ENCODE data around the gene AVPR2.

The AVPR2 gene

GRCh38 chrX:153885968-153886903 is 18.2 kb upstream of the AVPR2 start, which contains the start of gene L1CAM:
TSS of gene L1CAM (minus strand) at chrX:153886173. CDS start at chrX:153875836, 10,337 bp downstream.
- DNase-seq (ENCODE audit: low spot score), result peak; percentile 35

DNA sequence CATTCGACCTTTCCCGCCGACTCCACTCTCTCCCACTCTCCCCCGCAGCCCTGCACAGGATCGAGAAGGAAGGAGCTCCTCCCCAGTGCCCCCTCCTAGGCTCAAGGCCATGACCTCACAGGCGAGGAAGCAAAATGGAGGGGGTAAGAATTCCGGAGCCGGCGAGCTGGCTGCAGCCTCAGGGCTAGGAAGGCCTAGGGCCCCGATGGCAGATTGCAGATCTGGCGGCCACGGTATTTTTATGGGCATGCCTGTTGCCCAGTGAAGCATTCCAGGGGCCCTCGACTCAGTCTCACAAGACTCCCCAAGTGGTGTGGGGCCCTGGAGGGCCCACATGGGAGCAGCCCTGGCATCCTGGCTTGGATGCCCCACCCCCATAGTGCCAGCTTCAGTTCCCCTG is 17.6 kb upstream of the AVPR2 start:
- peak; percentile 76 for DNase-seq (ENCODE audit: low spot score)

GRCh38 chrX:153887385-153887784 is 17.1 kb upstream of the AVPR2 start:
- no peak for DNase-seq (ENCODE audit: low spot score)

GRCh38 chrX:153888344-153888743 is 16.1 kb upstream of the AVPR2 start:
- DNase-seq (ENCODE audit: low spot score), result no peak

DNA sequence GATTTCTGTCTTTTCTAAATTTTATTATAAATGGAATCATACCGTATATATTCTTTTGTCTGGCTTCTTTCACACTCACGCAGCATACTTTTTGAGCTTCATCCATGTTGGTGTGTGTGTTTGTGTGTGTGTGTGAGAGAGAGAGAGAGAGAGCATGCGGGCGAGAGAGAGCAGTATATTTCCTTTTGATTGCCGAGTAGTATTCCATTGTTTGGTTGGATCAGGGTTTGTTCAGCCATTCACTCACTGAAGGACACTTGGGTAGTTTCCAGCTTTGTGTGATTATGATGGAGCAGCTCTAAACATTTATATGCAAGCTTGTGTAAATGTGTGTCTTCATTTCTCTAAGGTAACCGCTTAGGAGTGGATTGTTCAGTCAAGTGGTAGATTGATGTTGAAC is 15.3 kb upstream of the AVPR2 start:
- no peak for DNase-seq (ENCODE audit: low spot score)

DNA sequence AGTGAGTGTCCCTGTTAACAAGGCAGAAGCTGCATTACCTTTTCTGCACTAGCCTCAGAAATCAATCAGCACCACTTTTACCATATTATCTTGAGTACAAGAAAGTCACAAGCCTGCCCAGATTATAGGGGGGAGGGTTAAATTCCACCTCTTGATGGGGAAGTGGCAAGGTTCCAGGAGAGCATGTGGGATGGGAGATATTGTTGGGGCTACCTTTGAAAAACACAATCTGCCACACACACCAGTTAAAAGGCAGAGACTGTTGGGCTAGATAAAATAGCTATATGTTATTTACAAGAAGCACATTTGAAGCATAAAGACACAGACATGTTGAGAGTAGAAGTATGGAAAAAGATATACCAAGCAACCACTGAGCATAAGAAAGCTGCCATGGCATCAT is 6.6 kb upstream of the AVPR2 start:
- DNase-seq (ENCODE audit: low spot score), result no peak

- DNase-seq (ENCODE audit: low spot score), result peak; percentile 88
Measured at GRCh38 chrX:153900831-153901752, 3.4 kb upstream of the AVPR2 start.

- DNase-seq (ENCODE audit: low spot score), result no peak
Measured at GRCh38 chrX:153901753-153902140, 2.7 kb upstream of the AVPR2 start.

DNA sequence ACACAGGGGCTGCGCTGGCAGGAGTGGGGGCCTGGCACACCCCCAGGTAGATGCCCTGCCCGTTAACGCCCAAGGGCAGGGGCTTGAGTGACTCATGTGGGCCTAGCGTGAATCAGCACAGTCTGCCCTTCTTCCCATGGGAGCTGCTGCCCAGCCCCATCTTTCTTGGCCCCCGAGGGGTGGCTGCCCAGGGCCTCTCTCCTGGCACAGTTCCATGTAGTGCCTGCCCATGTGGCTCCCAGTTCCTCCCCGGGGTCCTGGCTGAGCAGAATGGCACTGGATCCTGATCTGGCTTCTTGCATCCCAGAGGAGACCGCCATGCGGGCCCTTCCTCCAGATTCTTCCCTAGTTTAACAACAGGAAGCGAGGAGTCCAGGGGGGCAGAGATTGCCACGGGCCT is 2.1 kb upstream of the AVPR2 start:
- peak; percentile 12 for DNase-seq (ENCODE audit: low spot score)

DNA sequence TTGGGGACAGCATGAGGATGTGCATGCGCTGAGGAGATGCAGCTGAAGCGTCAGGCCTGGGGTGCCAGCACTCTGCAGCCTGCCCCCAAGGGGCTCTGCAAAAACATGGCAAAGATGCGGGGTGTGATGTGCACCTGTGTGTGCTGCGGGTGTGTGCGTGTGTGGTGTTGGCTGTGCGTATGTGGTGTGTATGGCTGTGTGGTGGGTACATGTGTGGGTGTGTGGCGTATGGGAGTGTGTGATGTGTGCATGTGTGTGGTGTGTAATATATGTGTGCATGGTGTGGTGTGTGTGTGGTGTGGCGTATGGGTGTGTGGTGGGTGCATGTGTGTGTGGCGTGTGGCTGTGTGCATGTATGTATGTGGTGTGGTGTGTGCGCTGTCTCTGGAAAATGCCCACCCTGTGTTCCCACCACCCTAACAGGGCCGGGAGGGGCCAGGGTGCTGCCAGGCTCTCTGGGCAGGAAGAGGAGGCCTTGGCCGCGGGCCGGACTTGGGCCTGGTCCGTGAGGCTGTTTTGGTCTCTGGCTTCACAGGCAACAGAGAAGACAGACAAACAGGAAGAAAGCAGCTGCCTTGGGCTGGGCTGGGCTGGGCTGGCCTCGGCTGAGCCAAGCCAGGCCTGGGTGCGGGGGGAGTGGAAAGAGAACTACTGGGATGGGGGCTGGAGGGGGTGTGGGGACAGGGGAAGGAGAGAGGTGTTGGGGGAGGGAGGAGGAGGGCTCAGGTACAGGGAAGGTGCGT is 1.1 kb upstream of the AVPR2 start:
- no peak for DNase-seq (ENCODE audit: low spot score)

- no peak for DNase-seq (ENCODE audit: low spot score)
Measured at GRCh38 chrX:153905481-153906095, 1.1 kb downstream of the AVPR2 start.

DNA sequence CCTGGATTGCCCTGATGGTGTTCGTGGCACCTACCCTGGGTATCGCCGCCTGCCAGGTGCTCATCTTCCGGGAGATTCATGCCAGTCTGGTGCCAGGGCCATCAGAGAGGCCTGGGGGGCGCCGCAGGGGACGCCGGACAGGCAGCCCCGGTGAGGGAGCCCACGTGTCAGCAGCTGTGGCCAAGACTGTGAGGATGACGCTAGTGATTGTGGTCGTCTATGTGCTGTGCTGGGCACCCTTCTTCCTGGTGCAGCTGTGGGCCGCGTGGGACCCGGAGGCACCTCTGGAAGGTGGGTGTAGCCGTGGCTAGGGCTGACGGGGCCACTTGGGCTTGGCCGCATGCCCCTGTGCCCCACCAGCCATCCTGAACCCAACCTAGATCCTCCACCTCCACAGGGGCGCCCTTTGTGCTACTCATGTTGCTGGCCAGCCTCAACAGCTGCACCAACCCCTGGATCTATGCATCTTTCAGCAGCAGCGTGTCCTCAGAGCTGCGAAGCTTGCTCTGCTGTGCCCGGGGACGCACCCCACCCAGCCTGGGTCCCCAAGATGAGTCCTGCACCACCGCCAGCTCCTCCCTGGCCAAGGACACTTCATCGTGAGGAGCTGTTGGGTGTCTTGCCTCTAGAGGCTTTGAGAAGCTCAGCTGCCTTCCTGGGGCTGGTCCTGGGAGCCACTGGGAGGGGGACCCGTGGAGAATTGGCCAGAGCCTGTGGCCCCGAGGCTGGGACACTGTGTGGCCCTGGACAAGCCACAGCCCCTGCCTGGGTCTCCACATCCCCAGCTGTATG is 1.8 kb downstream of the AVPR2 start:
- DNase-seq (ENCODE audit: low spot score), result no peak

- DNase-seq (ENCODE audit: low spot score), result no peak
Measured at GRCh38 chrX:153907456-153907855, 3.0 kb downstream of the AVPR2 start.

- DNase-seq (ENCODE audit: low spot score), result no peak
Measured at GRCh38 chrX:153908219-153908860, 3.9 kb downstream of the AVPR2 start.

DNA sequence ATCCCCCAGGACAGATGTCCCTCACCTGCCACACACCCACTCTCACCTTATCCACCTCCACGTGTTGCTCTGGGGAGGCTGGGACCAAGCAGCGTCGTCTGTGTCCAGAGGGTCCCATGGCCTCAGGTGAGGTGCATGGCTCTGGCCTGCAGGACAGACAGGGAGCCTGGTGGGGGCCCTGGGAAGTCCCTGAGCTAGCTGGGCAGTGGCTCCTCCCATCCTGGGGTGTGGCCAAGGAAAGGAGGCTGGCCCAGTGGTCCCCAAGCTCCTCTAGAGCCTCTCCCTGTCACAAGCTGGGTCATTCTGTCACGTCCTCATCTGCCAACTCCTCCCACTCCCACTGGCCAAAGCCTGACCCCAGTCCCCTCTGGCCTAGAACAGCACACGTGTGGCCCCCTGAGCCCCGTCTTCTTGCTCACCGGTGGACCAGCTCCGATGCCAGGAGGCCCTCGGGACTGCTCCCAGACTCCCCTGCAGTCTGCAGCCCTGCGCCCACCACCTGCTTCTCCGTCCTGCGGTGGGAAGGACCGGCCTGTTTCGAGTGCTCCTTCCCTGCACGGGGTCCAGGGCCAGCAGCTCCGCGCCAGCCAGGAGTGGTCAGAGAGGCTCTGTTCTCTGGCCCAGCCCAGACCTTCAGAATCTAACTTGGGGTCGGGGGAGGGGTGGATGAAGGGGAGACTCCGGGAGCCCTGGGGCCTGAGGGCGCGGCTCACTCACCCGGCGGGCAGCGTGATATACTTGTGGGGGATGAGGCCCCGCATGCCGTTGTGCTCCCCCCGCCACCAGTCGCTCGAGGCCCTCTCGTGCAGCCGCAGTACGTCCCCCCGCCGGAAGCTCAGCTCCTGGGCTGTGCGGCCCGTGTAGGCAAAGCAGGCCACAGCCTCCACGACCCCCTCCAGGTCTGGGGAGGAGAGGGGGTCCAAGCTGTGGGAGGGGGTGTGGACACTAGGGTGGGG is 4.8 kb downstream of the AVPR2 start:
- DNase-seq (ENCODE audit: low spot score), result no peak

GRCh38 chrX:153909980-153910360 is 5.5 kb downstream of the AVPR2 start:
- DNase-seq (ENCODE audit: low spot score), result no peak

GRCh38 chrX:153910446-153910845 is 6.0 kb downstream of the AVPR2 start:
- no peak for DNase-seq (ENCODE audit: low spot score)

GRCh38 chrX:153911798-153912197 is 7.3 kb downstream of the AVPR2 start:
- no peak for DNase-seq (ENCODE audit: low spot score)

DNA sequence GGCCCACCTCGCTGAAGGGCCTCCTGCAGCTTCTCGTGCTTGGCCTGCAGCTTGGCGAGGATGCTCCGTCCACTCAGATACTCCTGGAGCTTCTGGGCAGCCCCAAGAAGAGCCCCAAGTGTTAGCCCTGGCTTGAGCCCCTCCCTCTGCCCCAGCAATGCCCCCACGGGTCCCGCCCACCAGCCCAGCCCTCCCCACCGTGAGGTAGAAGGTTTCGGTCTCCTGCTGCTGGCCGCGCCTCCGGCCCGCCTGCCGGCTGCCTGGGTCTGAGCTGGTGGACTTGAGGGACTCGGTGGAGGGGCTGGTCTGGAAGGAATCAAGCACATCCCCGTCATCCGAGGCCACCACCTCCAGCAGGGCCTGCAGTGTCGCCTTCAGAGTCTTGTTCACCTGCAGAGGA is 8.7 kb downstream of the AVPR2 start:
- no peak for DNase-seq (ENCODE audit: low spot score)

Data from kidney tubule cell (primary cell).